Prostate gland (tissue), 2 donors: ENCODE measurements around the gene GATA5.

Experiments used
- POLR2A ChIP-seq: fragments of 450-650 bp; IDR thresholded peaks from one replicate; pipeline ENCODE4 v1.6.1; 2016; ENCODE audit warnings: antibody characterized with exemption, mild to moderate bottlenecking
- POLR2AphosphoS5 ChIP-seq: sonication (generic); formaldehyde crosslinking; IDR thresholded peaks from one replicate; pipeline ENCODE4 v1.6.1; 2017; ENCODE audit warnings: antibody characterized with exemption
- TF ChIP-seq, protein P1 (sequence below), 4 experiments: fragments of 200-600 bp in 2 of 4; fragments of 450-650 bp in 2 of 4; sonication (generic) in 2 of 4; IDR thresholded peaks; 1 replicate in 3 of 4; 2 replicates in 1 of 4; pipeline ENCODE4 v1.5.1; 2016 to 2019; ENCODE audit warnings: antibody characterized with exemption in 4 of 4, mild to moderate bottlenecking in 2 of 4, moderate library complexity in 2 of 4

DNA sequence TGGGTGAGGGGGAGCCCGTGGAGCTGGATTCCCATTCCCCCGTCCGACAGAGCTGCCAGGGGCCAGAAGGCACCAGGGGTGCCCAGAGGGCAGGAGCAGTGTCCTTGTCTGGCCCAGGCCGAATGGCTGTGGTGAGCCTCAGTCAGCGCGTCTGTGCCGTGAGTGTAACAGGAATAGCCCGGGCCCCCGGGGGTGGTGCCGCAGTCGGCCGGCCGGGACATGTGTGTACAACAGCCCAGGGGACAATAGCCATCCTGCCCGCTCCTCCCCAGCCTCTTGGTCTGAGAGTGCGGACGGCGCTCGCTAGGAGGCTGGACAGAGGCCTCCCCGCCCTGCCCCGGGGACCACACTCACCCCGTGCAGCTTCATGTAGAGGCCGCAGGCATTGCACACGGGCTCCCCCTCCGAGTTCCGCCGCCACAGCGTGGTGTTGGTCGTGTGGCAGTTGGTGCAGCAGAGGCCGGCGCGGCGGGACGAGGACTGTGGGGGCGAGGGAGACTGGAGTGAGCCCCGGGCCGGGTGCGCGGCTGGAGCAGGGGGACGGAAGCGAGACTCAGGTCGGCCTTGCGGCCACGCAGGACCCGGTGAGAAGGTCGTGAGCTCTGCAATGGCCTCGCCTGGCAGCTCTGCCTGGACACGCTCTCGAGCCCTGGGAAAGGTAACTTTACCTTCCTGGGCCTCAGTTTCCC, 9.6 kb downstream of the GATA5 start:
- TF ChIP-seq, protein P1, sequence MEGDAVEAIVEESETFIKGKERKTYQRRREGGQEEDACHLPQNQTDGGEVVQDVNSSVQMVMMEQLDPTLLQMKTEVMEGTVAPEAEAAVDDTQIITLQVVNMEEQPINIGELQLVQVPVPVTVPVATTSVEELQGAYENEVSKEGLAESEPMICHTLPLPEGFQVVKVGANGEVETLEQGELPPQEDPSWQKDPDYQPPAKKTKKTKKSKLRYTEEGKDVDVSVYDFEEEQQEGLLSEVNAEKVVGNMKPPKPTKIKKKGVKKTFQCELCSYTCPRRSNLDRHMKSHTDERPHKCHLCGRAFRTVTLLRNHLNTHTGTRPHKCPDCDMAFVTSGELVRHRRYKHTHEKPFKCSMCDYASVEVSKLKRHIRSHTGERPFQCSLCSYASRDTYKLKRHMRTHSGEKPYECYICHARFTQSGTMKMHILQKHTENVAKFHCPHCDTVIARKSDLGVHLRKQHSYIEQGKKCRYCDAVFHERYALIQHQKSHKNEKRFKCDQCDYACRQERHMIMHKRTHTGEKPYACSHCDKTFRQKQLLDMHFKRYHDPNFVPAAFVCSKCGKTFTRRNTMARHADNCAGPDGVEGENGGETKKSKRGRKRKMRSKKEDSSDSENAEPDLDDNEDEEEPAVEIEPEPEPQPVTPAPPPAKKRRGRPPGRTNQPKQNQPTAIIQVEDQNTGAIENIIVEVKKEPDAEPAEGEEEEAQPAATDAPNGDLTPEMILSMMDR (IDR thresholded peaks at IDR 0.05): no peak
- TF ChIP-seq POLR2AphosphoS5 (no peak), POLR2A (no peak)
